HUDEP-2 (cell line): ENCODE results near the gene GRHL1.
A peak's percentile ranks its signal among the peaks of the same experiment; 100 is the strongest.

Experiments
- DNase-seq, 76 experiments: peaks; one replicate each; lab custom pipeline; 2025; ENCODE audit not compliant: unreplicated experiment in 76 of 76; lab: John Stamatoyannopoulos, UW

The GRHL1 gene

DNA sequence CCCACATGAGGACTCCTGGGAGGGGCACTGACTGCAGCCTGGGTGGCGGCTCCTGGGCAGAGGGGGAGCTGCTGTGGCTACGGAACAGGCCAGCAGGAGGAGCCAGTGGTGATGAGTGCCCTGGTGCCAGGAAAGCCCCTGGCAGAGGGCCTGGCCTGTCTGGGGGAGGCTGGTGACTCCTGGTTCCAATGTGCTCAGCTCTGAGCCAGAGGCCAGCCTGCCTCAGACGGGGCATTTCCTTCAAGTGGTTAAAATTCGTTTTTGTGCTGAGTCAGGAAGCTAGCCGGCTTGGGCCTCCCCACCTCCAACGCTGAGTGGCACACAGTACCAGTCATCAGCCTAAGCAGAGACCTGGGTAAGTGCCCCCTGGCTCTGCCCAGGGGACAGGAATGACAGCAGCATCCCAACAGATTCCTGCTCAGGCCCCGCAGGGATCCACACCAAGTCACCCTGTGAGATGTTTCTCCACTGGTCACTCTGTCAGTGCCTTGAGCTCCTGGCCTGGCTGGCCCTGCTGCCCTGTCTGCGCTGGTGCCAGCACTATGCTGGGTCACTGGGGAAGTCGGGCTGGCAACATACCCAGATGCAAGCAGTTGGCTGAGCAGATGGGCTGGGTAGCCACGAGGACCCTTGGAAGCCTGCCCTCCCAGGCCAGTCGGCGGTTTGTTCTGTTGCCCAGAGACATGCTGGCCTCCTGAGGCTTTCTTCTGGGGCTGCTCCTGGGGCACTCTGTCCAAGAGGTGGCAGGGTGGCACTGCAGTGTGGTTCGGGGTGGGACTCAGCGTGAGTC is 84.8 kb downstream of the GRHL1 start:
- DNase-seq: peak in 71 of 76 experiments; percentile 16 to 87 (median 69)

DNA sequence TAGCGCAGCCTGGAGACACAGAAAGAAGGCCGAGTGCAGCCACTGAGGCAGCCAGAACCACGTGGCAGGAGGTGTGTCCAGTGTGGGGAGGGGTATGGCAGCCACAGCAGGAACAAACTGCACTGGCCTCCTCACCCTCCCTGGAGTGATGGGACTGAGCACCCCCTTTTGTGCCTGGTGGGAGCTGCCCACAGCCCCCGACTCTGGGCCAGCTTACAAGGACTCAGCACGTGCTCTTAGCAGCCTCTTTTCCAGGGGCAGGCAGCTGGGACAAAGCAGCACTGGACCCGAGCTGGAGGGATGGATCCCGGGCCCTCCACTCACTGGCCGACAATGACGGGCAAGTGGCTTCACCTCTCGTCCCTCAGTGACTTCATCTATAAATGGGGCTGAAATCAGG is 86.6 kb downstream of the GRHL1 start:
- no peak for DNase-seq

DNA sequence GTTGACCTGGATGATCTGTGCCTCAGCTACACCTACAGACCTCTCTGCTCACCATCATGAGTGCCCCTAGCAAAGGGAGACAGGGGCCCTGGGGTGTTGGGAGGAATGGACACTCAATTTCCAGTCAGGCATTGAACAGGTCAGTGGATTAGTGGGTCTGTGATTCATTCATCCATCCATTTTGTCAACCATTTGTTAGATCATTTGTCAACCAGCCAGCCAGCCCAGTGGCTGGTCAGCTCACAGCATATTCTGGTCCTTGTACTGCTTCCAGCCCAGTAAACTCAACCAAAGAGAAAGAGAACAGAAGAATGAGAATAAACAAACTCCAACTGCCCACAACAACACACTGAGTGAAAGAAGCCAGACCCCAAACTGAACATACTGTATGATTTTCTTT is 87.2 kb downstream of the GRHL1 start:
- no peak for DNase-seq

DNA sequence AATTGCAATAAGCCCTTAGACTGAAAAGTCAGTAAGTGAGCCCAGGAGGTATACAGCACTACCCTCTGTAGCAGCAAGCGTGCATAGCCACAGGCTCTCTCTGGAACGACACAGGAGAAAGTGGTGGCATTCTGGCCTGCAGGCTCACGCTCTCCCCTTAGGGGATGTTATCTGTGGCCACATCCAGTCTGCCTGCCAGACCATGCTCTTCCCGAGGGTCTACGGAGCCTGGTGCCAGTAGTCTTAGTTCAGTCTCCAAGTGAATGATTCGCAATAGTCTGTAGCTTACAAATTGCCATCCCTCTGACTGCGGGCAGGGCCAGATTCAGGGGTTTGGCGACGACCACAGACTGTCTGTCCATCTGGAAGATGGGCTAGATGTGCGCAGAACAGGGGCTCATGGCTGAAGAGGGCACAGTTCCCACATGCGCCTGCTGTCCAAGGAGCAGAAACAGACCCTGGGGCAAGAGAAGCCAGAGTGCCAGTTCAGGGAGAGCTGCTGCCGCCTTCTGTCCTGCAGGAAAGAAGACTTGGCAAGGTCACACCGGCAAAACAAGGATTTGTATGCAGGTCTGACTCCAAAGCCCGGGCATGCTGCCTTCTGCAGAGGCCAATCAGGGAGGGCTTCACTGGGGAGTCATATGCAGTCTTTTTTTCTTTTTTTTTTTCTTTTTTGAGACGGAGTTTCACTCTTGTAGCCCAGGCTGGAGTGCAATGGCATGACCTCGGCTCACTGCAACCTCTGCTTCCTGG is 88.3 kb downstream of the GRHL1 start:
- DNase-seq: no peak

DNA sequence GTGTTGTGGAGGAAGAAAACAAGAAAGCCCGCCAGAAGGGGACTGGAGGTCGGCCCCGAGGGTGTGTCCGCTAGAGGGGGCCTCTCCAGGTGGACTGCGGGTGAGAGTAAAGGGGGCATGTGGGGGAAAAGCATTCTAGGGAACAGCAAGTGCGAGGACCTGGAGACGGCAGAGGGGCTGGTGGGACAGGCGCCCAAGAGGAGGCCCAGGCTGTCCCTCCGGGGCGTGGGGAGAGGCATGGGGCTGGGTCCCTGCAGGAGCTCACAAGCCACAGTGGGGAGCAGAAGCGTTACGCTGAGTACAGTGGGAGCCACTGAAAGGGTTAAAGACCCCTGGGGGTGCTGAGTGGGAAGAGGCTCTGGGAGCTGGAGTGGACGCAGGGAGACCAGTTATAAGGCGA is 90.2 kb downstream of the GRHL1 start:
- DNase-seq: no peak

DNA sequence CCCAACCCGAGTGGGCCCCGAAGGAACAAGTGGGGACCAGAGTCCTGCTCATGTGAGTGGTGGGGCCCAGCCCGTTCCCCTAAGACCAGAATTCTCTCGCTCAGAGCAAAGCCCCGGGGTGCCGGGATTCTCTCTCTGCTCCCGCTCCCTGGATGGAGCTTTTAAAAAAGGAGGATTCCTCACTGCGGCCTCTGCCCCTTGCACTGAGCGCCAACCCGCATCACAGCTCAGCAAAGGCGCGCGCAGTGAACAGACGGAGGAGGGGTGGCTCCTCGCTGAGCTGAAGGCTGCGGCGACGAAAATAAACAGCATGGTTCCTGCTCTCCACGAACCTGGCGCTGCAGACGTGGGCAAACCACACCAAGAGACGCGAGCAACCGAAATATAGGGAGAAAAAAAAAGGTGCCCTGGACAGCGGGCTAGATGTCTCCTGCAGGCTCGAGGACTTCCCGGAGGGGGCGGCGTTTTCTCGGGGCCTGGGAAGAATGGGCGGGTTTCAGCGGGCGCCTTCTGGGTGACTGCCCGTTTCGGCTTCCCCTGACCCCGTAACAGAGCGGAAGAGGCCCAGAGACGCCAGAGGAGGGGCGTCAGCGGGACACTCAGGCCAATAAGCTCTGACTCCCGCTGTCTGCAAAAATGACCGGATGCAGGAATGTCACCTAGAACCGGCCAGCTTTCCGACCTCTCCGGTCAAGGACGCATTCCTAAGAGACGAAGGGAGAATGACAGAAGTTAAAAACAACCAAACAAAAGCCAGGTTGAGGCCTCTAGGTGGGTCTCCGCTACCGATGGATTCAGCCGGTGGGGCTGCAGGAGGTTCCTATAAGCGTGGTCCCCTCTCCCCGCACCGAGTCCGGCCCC is 91.0 kb downstream of the GRHL1 start:
- DNase-seq: peak in 66 of 76 experiments; percentile 15 to 74 (median 53)

DNA sequence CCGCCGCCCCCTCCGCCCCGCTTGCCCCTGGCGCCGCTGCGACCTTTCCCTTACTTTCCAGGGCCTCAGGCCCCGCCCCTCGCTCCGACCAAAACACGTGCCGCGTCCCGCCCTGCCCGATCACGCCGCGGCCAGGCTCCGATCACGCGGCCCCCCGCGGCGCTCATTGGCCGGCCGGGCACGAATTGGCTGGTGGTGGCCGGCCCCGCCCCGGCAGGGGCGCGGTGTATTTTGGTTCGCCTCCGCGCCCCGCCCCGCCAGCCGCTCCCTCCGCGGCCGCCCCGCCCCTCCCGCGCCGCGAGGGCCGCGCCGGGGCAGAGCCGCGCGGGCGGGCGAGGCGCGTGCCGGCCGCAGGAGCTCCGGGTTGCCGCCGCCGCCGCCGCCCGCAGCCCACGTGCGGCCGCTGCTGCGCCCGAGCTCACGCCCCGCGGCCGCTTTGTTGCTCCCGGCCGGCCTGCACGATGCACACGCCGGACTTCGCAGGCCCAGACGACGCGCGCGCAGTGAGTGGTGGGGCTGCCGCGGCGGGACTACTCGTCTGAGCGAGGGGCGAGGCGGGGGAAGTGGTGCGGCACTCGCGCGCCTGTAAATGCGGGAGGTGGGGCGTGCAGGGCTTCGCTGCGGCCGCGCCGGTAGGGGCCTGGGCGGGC is 91.9 kb downstream of the GRHL1 start, which contains the start of gene KLF11:
KLF11 (plus strand) TSS at position 295 of the 650 bp plus-strand sequence; CDS start at position 462, 167 bp downstream.
- peak in 73 of 76 experiments; percentile 45 to 94 (median 88) for DNase-seq

DNA sequence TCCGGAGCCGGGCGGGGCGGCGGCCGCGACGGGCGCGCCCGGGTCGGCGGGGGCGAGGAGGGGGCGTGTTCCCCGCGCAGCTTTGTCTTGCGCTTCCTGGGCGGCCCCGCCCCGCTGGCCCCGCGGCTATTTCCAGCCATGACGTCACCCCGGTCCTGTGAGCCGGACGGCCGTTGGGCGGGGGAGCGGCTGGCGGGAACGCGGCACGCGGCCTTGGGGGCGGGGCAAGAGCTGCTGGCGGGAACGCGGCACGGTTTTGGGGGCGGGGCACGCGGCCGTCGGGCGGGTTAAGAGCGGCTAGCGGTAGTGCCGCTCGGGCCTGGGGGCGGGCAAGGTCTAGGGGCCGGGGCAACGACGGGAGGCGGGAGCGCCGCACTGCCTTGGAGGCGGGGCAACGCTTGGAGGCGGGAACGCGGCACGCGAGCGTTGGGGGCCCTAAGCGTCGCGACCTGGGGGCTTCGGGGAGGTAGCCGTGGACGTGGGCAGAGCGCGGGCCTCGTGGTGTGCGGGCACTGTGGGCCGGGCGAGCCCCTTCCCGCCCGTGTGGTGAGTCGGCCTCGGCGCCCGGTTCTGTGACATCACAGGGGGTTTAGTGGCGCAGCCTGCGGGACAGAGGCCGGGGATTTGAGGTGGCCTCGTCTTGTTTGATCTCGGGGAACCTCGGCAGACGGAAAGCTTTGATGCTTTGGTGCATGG is 92.6 kb downstream of the GRHL1 start:
- peak in 75 of 76 experiments; percentile 31 to 98 (median 94) for DNase-seq

DNA sequence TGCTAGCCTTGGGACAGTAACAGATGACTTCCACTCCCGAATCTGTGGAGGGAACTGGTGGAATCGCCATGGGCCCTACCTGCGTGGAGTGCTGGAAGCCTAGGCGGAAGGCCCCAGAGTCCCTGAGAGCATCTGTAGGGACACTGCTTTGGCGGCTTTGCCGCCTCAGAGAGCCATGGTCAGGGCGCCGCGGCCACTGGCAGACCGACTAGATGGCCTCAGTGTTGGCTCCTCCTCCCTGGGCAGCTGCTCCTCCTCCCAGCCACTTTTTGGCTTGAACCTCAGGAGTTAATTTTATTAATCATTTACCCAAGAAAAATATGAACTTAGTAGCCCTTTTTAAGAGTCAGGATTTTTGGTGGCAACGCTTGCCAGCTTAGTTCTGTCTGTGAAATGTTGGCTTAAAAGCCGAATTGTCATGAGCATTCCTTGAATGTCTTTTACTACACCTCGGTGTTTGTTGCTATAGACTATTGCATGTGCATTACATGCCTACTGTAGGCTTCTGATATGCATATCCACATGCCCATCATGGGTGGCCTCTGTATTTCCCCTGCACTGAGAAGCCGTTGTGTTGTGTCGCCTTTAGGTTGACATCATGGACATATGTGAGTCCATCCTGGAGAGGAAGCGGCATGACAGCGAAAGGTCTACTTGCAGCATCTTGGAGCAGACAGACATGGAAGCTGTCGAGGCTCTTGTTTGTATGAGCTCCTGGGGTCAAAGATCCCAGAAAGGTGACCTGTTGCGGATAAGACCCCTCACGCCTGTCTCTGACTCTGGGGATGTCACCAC is 94.3 kb downstream of the GRHL1 start:
- no peak for DNase-seq

DNA sequence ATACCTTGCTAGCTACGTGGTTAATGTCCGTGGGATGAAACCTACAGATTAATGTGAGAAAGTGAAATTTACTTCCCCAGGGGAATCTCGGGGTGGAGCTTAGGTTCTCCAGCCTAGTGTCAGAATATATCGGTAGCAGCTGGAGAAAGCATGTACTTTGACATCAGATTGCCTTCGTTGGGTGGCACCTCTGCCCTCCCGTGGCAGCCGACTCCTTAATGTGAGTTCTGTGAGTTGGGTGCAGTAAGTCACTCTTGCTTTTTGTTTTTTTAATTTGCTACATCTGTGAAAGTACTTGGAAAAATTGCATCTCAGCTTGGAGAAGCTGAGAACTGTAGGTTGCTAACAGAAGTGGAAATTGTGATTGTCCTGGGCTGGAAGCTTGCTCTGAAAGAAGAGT is 95.4 kb downstream of the GRHL1 start:
- DNase-seq: no peak

DNA sequence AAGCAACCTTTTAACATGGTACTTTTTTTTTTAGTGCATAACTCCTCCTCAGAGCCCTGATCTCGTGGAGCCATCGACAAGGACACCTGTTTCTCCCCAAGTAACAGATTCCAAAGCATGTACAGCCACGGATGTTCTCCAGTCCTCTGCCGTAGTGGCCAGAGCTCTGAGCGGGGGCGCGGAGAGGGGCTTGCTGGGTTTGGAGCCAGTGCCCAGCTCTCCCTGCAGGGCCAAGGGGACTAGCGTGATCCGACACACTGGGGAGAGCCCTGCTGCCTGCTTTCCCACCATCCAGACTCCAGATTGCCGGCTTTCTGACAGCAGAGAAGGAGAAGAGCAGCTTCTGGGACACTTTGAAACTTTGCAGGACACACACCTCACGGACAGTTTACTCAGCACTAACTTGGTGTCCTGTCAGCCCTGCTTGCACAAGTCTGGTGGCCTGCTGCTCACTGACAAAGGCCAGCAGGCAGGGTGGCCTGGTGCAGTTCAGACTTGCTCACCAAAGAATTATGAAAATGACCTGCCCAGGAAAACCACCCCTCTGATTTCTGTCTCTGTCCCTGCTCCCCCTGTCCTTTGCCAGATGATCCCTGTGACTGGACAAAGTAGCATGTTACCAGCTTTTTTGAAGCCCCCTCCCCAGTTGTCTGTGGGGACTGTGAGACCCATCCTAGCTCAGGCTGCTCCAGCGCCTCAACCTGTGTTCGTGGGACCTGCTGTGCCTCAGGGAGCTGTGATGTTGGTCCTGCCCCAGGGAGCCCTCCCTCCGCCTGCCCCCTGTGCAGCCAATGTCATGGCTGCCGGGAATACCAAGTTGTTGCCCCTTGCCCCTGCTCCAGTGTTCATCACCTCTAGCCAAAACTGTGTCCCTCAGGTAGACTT is 96.4 kb downstream of the GRHL1 start:
- DNase-seq: no peak

DNA sequence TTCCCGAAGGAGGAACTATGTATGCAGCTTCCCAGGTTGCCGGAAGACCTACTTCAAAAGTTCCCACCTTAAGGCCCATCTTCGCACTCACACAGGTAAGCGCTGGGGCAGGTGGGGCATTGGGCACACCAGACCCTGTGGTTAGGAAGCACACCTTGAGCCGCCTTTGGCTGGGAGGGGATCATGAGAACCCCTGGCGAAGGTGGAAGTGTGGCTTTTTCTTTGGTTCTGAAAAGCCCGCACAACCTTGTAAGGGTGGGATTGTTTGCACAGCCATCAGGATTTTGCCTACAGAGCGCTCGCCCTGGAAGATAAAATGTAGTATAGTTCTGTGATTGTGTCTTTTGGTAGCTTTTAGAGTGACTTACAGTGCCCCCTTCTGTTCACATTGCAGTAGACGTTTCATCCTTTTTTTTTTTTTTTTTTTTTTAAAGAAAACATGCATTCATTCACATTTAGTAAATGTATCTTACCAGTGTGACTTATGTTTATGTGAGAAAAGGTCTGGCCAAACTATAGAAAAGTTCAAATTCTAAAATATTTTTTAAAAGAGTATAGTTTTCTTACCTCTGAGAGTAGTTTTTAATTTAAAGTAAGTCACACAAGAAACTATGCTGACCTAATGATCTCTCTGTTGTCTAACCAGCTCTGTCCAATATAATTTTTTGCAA is 97.1 kb downstream of the GRHL1 start:
- peak in 16 of 76 experiments; percentile 10 to 59 (median 35) for DNase-seq
